Nucleus accumbens (tissue), 56 donors: Measurements from ENCODE around the gene P4HB.

Experiments
- DNase-seq, 56 donors: peaks; one replicate each; lab custom pipeline; 2025; lab: John Stamatoyannopoulos, UW

The P4HB gene

GRCh38 chr17:81833921-81834830, 26.2 kb downstream of the P4HB start:
- peak in 1 of 56 donors; percentile 6 for DNase-seq

- peak in 54 of 56 donors; percentile 46 to 94 (median 83) for DNase-seq
These were observed 27.0 kb downstream of the P4HB start, which contains the start of gene MCRIP1 for GRCh38 chr17:81833160-81833920. MCRIP1 (minus strand) TSS chr17:81833291; CDS start chr17:81824506, 8,785 bp downstream.

GRCh38 chr17:81832608-81833159, 27.7 kb downstream of the P4HB start:
- DNase-seq: peak in 6 of 56 donors; percentile 4 to 46 (median 30)

GRCh38 chr17:81831957-81832607, 28.3 kb downstream of the P4HB start:
- DNase-seq: peak in 7 of 56 donors; percentile 2 to 46 (median 6)

GRCh38 chr17:81831563-81831956, 28.8 kb downstream of the P4HB start:
- no peak for DNase-seq

DNA sequence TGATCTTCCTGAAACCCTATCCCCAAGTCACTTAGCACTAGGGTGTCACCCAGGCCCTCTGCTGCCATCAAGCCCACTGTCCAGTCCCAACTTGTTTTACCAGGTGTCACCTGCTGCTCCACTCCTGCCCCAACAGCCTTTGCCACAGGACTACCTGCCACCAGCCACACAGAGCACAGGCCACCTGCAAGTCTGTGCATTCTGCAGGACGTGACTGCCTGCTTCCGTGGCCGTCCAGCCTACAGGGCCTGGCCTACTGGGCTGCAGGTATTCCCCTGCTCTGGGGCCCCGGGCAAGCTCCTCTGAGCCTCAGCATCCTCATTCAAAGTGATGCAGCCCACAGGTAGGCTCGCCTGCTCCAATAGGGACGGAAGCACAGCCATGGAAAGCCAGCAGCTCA, 30.5 kb downstream of the P4HB start:
- no peak for DNase-seq

GRCh38 chr17:81828656-81829055, 31.7 kb downstream of the P4HB start:
- DNase-seq: no peak

- no peak for DNase-seq
These were observed 34.4 kb downstream of the P4HB start for GRCh38 chr17:81825841-81826466.

DNA sequence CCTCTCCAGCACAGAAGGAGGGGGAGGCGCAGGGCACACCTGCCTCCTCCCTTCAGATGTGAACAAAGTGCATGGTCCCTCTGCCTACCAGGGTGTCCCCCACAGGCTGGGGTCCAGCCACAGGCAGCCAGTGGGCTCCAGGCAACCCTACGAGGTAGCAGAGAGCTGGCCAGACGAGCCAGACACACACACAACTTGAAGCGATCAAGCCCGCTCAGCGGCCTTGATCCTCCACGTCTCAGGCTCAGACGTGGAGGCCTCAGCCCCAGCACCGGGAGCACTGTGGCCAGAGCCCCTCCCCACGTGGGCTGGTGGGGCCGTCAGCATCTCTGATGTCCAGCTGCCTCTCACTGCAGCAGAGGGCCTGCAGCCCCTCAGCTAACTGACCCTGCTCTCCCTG, 35.7 kb downstream of the P4HB start:
- no peak for DNase-seq

GRCh38 chr17:81823820-81824550, 36.4 kb downstream of the P4HB start:
- DNase-seq: no peak

DNA sequence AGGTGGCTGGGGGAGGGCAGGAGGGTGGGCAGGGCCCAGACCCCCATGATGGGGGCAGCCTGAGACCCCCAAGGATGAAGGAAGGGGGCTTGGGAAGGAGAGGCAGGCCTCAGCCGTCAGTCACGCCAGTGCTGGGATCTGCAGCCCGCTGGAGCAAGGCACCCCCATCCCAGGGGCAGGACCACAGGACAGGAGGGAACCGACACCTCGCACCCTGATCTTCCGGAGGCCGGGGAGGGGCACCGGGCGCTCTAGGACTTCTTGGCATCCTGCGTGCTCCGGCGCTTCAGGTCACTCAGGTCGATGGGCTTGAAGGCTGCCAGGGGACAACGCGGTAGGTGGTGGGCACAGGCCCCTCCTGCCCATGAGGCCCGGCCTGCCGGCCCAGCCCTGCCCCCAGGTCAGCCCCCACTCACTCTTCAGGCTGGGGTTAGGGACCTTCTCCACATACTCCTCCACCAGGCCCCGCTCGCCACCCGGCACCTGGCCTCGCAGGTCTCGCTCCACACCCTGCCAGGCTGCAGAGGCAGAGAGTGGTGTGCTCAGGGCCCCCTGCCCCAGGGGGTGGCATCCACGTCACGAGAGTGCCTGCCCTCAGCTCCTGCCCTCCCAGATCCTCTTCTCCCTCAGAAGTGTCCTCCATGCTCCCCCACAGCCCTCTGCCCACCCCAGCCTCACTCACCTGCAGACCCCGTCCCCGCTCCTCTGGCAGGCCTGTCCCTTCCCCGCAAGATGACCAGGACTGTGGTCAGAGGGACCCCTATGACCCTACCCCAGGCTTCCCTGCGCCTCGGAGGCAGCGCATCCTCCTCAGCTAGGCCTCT, 37.1 kb downstream of the P4HB start:
- DNase-seq: no peak

DNA sequence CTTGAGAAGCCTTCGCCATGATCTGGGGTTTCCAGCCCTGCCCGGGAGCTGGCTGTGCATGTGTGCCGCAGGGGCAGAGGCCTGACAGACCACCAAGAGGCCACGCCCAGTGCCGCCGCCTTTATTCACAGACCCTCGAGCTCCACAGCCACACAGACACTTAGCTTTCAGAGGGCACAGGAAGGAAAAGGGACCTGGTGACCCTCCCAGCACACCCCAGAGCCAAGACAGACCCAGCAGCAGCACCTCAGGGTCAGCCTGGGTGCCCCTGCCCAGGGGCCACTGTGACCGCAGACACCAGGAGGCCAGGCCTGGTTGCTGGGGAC, 38.1 kb downstream of the P4HB start:
- no peak for DNase-seq

DNA sequence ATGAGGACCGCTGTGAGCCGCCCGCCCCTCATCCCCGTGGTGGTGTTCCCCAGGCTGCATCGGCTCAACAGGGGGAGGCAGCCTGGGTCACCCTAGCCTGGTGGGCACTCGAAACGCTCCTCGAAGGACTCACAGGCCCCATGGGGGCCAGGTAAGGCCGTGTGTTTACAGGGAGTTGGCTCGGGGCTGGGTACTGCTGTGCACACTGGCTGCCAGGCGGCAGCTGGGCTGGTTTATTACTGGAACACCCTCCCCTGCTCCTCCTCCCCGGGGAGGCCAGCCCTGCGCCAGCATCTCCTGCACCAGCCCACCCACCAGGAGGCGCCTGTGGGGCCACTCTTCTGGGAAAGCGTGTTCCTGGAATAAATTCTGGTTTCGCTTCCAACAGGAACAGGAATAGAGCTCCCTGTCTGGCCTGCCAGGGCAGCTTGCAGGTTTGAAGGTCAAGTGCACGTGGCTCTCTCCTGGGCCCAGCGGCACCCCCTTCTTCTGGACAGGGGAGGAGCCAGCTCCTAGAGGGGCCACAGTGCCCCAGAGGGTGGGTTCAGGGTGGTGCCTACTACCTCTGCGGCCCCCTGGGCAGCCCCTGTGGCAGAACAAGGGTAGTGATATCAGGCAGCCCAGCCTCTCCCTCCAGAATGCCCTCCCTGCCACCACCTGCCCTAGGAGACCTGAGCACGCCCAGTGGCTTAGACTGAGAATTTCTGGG, 38.6 kb downstream of the P4HB start:
- peak in 8 of 56 donors; percentile 4 to 36 (median 13) for DNase-seq

DNA sequence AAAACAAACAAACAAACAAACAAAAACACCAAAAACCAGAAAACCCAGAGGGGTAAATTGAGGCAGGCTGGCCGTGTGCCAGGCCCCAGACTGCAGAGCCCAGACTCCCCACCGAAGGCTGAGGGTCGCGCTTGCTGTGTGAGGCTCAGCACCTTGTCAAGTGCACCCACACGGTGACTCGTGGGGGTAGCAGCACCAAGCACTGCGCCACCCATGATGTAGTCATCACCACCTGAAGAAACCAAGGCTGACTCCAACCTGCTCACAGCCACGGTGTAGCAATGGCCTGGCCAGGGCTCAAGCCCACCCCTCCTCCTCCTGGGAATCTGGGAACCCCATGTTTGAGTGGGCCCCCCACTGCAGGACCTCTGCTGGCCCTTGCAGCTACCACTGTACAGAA, 39.2 kb downstream of the P4HB start:
- DNase-seq: no peak

DNA sequence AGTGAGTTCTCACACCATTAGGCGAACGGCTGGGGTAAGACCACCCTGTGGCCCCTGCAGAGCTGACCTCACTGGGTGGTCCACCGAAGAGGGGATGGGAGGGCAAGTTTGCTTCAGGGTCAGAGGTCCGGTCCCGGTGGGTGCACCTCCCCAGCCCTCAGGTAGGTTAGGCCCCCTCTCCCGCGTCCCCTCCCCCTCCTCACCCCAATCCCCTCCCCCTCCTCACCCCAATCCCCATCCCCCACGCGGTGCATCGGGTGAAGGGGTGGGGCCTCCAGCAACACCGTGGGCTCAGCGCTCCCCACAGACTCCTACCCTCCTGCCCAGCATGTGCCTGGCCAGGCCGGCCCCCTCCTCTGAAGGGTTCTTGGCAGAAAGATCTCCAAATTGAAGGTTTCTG, 40.6 kb downstream of the P4HB start:
- DNase-seq: no peak

- no peak for DNase-seq
These were observed 42.6 kb downstream of the P4HB start for GRCh38 chr17:81817758-81818147.

- DNase-seq: no peak
These were observed 44.7 kb downstream of the P4HB start for GRCh38 chr17:81815646-81815986.
